ACHN (cell line): ENCODE results near the gene NDFIP1.

Source experiments
- DNase-seq: peaks from one replicate; pipeline ENCODE4 v3.0.0-alpha.2; 2015
- in situ Hi-C: cut with HindIII; loops from 2 replicates; pipeline ENCODE4 v1.10.0; 2017; ENCODE audit warnings: low sequenced_read_pairs, low pct_ligation_motif_present, low pct_unique_long_range_greater_than_20kb

Gene NDFIP1

DNA sequence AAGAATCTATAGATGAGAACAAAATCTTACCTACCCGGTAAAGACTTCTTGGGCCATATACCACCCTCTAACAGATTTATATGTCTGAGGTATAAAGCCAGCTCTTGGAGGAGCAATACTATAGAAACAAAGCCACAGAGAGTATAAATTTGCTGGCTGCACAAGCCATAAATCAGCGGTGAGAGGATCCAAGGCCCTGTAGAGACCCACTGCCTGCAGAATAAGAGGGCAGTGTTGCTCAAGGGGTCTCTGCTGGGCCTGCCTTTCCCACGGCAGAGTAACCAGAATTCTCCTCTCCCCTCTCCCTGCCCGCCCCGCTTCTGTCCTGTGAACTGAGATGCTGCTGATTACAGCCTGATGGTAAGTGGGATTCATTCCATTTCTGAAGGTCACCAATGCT lies 89.2 kb downstream of the NDFIP1 start:
- in situ Hi-C loops = loop anchor here (25.0 kb wide), 1 partner anchor 340 kb away; no protein-coding TSS in a partner anchor
- DNase-seq = no peak

- no peak for DNase-seq
- in situ Hi-C loops = loop anchor here (25.0 kb wide), 1 partner anchor 338 kb away; no protein-coding TSS in a partner anchor
These were observed 90.8 kb downstream of the NDFIP1 start for GRCh38 chr5:142199388-142199787.

DNA sequence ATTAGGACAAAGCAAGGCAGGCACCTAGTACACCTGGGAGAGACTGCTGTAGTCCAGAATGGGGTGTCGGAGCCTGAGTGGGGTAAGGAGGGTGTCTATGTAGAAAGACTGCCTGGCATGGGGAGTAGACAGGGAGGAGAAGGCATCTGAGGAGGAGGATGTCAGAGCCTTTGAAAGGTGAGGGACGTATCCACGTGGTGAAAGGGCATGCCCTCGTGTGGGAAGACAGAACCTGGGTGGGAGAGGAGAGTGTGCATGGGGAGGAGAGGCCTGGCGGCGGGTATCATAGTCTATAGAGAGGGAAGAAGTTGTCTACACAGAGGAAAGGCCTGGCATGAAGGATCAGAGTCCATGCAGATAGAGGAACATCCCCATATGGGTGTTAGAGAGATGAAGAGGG lies 91.8 kb downstream of the NDFIP1 start:
- no peak for DNase-seq
- in situ Hi-C loops = no loop called here

DNA sequence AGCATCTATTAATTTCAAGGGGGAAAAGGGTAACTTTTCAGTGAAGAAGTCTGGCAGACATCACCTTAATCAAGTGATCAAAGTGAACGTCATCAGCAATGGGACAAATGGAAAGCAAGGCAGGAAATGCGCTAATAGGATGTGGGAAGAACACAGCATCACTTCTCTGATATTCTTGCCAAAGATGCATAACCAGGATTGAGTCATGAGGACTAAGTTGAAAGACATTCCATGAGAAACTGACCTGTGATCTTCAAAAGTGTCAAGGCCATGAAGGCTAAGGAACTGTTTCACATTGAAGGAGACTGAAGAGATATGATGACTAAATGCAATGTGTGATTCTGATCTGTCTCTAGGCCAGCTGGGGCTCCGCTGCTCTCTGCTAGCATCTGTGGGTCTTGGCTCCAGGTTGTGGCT lies 92.9 kb downstream of the NDFIP1 start:
- in situ Hi-C loops = no loop called here
- DNase-seq = peak; percentile 59

DNA sequence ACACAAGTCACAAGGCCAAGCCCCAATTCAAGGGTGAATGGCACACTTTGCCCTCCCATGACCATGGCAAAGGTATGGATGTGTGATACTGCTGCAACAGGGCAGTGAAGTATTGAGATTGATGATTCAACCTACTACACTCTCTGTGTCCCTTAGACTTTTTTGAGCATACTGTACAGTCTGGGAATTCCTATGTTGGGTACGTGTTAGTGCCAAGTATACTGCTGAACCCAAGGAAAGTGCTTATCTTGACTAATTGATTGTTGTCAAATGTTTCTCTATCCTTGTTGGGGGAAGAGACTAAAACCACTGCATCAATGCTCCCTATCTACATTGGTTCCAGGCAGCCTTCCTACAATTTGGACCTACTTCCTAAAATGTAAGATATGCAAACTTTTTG lies 93.7 kb downstream of the NDFIP1 start:
- in situ Hi-C loops = no loop called here

More for the DNA sequence above, 93.7 kb downstream of the NDFIP1 start:
- DNase-seq = no peak
